ENCODE measurements around the gene WRNIP1.
A peak's percentile ranks its signal among the peaks of the same experiment; 100 is the strongest.
"Not testable (repeated sequence)": the region's sequence is repeated elsewhere in the genome, so short reads cannot be mapped to it uniquely, and the experiment has no call there.

The WRNIP1 gene

DNA sequence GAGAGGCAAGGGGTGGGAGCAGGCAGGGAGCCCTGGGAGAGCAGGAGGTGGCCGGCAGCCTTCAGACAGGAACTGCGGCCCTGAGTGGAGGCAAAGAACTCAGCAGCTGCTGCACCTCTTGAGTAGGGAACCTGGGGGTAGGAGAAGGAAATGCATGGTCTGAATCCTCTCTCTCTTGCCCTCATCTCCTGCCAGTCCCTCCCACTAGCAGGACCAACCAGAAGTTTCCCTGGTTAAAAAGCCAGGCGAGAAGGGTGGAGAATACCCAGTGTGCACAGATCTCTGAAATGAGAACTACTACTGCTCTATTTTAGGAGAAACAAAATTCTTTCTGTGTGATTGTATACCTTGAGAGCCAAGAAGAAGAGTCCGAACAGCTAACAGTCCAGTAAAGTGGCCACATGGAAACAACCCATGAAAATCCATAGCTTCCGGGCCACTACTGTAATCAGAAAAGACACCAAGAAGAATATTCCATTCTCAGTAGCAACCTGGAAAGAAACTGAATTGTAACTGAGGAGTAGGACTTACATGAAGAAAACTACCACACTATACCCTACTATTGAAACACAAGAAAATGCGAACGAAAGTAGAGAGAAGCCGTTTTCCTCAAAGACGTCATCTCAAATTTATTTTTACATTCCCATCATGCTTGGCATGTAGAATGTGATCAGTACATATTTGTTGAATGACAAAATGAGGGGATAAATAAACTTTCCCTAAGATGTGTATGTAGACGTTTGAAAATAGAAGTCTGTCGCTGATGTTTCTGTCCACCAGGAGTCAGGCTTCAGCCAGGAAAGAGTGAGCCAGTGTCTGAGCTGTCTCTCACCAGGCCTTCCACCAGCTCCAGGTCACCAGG, 25.6 kb downstream of the WRNIP1 start:
- peak; percentile 86 for DNase-seq

DNA sequence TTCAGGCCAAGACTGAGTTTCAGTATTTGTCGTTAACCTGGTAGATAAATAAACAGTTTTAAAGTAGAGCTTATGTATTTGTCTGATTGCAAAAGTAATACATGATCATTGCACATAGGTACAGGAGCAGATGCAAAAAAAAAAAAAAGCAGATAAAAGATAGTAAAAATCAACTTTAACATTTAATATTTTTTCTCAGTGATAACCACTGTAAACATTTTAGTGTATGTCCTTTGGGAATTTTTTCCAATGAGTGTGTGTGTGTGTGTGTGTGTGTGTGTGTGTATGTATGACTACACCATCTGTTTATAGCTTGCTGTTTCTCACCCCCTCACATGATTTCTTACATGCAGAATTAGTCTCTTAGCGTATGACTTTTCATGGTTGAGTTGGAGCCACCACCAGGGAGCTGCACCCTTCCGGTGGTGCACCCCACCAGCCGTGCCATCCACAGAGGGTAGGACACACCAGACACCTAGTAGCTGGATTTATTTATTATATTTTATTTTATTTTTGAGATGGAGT, 26.3 kb downstream of the WRNIP1 start:
- DNase-seq = no peak

DNA sequence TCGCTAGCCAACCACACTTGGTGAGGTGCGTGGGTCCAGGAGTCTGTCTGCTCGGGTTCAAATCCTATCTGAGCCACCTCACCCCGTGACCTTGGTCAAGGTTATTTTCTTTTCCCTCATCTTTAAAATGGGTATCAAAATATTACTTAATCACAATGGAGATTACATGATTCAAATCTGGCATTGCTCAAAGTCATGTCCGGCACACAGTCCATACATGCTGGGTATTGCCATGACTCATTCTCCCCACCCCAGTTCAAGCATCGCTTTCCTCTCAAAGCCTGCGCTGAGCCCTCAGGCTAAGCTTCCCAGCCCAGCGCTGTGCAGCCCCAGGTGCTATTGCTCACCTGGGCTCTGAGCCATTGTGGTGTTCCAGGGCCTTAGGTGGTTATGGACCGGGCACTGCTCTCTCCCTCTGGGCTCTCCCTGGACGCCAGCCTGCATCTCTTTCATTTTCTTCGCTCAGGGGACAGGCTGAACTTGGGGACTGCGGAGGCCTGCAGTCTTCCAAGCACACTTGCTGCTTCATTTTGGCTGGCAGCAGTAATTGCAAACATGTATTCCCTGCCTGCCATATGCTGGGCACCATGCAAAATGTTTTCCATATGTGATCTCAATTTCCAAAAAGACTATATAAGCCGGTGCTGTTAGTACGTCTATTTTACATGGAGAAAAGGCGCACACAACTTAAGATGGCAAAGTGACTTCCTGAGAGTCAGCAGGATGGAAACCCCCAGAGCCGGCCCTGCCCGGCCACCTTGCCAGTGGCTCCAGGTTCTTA, 27.3 kb downstream of the WRNIP1 start:
- no peak for DNase-seq

DNA sequence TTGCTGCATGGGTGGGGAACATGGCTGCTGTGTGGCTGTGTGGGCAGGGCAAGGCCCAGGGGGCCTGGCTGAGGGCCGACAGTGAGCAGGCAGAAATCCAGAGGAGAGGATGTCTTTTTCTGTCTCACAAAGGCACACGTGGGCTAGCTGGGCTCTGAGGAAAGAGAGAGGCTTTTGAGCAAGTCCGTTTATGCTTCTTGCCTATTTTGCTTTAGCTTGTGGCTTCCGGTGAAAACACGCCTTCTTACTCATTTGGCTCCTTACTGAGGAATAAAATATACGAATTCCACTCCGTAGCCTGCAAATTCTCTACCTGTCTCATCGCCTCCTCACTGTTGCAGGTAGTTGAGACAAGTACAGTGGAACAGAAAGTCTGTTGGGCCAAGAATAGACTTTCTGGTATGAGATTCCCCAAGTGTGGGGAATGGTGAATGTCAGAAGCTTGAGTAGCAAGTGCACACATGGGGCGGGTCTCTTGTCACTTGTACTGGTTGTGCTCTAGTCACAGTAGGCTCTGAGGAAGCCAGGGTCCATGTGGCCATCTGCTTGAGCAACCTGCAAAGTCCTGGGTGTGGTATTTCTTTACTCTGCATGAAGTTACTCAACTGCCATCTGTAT, 28.4 kb downstream of the WRNIP1 start:
- no peak for DNase-seq

DNA sequence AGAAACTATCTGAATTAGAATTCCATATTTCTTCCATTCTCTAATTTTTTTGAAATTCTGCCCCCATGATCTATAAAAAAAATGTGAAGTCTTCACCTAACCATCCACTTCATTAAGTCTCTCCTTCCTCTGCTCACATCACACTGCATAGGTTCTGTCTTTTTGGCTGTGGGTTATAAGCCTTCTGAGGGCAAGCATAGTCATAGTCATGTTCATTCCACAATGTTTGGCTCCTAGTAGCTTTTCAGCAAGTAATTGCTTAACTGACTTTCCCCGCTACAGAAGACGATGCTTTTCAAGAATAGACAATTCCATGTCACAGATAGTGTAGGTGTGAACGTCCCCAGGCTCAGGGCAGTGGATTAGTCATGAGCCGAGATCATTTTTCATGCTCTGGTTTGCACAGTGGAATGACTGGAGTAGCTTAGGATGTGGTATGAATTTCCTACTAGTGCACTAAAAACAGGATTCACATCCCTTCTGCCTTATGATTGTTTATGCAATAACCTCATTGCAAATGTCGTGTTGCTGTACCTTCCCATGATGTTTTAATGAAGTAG, 29.1 kb downstream of the WRNIP1 start:
- DNase-seq = no peak

DNA sequence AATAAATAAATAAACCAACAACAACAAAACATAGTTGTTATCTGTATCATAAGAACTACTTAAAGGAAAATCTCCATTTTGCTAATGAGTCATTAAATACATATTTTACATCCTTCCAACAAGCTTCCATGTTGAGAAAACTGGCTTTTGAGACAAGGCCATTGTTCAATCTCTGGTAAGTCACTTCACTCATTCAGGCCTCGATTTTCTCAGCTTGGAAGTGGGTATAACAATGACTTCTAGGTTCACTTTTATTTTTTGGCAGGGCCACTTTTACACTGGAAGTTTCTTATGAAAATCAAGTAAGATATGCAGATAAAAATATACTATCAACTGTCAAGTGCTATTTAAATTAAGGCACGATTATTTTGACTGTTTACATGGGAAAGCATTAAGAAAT, 30.0 kb downstream of the WRNIP1 start:
- DNase-seq = no peak

DNA sequence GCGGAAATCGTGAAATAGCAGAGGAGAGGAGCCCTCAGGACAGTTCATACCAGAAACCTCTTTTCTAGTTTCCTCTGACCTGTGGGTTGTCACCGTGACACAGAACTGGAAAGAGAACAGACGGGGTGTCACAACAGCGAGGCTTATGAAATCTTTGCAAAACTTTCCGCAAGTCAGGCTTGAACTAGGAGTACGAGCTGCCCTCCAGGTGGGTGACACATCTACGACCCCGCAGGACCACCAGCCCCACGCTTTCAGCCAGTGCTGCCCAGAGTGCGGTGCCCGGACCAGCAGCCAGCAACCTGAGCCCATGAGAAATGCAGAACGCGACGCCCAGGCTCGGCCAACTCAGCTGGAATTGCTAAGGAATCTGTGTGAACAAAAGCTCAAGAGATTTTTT, 30.8 kb downstream of the WRNIP1 start:
- no peak for DNase-seq

DNA sequence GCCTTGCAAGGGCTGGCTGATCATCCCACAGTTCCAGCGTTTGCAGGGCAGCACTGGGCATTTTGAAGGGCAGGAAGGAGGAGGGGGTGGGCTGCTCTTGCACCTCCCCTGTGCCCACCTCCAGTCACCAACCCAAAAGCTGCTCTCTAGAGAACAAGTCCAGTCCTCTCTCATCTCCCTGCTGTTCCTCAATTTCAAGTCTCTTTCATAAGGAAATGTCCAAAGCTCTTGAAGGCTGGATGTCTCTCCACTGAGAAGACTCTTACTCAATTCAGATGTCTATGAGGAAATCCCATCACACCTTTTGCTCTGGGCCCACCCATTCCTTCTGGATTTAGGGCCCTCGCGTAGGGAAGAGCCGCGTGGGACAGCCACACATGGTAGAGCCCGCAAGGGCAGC, 31.7 kb downstream of the WRNIP1 start:
- no peak for DNase-seq

DNA sequence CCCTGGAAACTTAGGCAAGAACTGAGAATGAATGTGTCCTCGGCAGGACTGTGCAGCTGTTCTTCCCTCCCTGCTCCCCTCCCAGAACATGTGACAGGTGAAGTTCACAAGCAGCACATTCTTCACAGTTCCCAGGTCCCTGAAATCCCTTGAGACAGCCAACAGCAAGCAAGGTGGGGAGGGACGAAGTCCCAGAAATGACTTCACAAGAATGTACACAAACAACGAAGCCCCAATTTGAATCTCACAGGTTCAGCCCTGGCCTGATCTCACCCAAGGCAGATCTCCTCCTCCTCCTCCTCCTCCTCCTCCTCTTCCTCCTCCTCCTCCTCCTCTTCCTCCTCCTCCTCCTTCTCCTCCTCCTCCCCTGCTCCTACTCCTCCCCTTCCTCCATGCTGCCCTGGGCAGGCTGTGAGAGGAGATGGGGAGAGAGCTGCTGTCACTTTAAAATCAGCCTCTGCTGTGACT, 32.4 kb downstream of the WRNIP1 start:
- DNase-seq = no peak

DNA sequence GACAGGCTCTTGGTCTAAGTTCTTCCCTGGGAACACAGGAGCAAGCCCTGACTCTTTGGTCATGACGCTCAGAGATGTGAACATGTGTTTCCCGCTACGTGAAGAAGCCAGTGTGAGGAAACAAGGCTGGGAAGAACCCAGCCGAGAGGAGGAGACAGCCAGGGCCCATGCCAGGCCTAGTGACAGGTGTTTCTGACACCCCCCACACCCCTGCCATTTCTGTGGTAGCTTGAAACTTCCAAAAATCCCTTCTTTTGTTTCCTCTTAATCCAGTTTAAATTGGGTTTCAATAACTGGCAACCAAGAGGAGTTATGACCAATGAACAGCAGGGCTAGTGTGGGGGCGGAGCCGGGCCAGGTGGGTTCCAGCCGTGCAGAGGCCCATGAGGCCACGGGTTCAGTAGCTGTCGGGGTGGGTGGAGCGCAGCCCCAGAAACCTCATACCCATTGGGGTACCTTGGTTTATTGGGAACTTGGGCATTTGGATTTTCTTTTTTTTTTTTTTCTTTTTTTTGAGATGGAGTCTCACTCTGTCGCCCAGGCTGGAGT, 33.5 kb downstream of the WRNIP1 start:
- DNase-seq = no peak

DNA sequence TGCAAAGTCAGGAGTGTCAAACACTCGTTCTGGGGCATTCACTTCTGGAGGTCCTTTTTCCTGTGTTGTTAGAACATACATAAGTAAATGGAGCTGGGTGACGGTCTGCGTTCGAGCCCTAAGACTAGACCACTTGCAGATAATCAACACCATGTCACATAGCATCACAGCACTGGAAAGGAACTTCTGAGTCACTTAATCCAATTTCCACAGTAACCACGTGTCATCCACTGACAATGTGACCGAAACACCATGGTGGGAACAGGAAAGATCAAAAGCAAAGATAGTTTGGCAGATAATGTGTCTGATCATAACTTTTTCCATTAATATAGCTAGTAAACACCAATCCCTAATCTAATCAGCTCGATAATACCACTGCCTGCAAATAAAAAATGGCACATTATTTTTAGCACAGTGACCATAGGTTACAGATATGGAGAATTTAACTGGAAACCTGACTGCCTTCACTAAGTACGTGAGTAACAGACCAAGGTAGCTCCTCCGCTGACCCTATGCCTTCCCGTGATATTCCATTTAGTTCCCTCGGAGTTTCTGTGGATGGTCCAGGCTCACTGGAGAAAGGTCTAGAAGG, 34.8 kb downstream of the WRNIP1 start:
- no peak for DNase-seq

DNA sequence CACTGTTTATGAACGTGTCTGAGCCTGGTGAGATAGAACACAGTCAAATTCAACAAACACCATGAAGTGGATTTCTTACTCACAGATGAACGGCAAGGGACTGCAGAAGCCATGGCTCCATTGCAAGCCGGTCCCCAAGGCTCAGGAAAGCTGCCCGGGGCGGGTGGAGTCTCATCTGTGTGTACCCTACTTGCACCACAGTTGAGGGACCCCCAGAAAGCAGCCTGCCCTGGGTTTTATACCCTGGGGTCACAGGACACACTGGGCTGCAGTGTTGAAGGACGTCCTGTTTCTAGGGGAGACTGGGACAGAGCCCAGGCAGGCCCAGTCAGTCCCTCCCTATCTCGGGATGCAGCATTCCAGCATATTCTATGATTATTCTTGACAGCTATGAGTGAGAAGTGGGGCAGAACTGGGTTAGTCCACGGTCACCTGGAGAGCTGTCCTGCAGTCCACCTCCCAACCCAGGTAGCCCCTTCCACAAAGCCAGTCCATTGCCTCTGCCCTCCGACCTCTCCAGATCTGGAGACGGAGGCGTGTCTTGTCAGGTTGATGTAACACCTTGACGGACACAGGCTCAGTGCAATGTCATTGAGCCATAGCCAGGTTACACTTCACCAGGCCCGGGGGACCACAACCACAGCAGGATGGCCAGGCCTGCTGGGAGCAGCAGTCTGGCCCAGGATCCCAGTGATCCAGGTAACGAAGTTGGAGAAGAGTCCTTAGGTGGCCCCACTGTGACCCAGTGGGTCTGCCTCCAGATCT, 35.5 kb downstream of the WRNIP1 start:
- DNase-seq = no peak

DNA sequence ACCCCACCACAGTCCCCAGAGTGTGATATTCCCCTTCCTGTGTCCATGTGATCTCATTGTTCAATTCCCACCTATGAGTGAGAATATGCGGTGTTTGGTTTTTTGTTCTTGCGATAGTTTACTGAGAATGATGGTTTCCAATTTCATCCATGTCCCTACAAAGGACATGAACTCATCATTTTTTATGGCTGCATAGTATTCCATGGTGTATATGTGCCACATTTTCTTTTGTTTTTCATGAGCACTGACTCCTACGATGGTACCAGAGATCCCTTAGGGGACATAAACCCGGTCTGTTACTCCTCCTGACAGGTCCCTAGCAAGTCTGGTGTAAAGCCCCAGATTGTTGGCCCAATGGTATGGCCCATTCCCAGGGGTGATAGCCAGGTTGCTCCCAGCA, 36.5 kb downstream of the WRNIP1 start:
- DNase-seq = not testable (repeated sequence)

DNA sequence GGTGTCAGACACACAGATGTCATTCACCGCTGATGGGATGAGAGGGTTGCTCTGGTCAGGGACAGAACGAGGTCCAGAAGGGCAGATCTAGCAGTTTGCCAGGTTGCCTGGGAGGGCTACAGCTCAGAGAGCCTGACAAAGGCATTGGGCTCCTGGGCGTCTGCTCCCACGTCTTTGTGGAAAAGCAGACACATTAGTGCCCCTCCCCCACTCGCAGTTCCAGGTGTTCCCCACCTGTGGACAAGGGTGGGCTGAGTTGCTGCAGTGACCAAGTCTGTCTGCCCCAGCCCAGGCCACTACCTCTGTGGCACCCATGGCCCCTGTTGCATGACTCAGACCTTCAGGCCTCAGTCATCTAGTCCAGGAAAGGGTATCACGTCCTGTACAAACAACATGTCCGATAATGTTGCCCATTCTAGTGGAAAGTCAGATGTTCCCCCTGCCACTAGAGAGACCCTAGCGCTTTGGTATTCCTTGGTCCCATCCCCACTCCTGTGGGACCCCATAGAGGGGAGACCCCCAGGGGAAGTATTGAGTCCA, 37.4 kb downstream of the WRNIP1 start:
- DNase-seq = no peak

DNA sequence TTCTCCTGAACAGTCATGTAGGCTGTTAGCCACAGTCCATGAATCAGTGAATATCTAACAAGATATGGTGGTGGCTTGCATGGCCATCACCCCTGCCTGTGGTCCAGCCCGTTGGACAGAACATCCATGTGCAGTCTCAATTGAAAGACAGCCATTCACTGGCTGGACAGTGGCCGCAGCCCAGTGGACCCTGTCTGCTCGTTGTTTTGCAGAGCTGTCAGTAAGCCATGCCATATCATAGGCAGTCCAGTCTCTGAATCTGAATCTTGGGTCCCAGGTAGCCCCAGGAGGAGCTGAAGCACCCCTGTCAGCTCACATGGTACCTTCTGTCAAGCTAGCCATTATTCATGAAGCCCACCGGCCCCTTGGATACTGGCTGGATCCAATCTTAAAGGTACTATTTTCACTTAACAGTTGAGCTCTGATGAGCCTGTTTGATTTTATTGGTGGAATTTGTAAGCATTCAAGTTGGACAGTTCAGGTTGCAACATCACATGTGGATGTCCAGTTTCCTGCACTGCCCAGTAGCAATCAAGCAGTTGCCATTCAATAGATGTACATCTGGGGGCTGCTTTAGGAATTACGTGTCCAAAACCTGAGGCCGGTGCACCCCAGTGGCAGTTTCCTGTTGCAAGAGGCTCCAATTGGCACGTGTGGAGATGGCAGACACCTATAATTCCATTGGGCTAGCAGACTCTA, 38.7 kb downstream of the WRNIP1 start:
- DNase-seq = no peak

DNA sequence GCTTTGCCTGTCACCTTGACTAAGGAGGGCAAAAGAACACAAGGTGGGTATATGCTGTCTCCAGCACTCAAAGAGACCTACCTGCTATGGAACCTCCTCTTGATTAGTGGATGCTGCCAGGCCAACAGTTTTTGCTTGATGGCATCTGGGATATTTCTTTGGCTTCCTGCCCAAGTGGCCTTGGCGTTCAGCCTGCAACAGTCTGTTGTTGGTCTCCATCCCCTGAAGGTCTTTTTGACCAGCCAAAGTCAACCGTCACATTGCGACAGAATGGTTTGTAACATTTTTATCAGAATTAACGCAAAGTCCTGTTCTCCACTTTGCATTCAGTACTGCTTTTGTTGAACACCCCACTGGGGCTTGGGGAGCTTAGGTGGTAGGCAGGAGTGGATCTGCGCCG, 39.3 kb downstream of the WRNIP1 start:
- DNase-seq = no peak

DNA sequence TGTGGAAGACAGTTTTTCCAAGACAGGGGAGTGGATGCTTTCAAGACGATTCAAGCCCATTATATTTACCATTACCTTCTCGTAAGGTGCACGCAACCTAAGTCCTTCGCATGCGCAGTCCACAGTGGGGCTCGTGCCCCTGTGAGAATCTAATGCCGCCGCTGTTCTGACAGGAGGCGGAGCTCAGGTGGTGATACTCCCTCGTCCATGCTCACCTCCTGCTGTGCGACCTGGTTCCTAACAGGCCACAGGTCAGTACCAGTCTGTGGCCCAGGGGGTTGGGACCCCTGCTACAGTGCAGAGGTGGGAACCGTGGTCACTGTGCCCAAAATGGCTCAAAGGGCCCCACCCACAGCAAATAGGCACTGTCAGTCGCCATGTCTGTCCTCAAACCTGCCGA, 39.8 kb downstream of the WRNIP1 start:
- no peak for DNase-seq

DNA sequence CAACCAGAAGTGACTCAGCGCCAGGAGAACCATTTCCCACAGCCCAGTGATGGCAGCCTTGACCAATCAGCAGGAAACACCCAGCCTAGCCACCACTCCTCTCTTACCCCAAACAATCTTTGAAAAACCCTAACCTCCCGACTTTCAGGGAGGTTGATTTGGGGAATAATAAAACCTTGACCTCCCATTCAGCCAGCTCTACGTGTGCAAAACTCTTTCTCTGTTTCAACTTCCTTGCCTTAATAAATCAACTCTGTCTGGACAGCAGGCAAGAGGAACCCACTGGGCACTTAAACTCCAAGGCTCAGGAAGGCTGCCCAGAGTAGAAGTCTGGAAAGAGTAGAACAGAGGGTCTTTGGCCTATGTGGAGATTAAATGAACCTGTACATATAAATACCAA, 41.5 kb downstream of the WRNIP1 start:
- no peak for DNase-seq

DNA sequence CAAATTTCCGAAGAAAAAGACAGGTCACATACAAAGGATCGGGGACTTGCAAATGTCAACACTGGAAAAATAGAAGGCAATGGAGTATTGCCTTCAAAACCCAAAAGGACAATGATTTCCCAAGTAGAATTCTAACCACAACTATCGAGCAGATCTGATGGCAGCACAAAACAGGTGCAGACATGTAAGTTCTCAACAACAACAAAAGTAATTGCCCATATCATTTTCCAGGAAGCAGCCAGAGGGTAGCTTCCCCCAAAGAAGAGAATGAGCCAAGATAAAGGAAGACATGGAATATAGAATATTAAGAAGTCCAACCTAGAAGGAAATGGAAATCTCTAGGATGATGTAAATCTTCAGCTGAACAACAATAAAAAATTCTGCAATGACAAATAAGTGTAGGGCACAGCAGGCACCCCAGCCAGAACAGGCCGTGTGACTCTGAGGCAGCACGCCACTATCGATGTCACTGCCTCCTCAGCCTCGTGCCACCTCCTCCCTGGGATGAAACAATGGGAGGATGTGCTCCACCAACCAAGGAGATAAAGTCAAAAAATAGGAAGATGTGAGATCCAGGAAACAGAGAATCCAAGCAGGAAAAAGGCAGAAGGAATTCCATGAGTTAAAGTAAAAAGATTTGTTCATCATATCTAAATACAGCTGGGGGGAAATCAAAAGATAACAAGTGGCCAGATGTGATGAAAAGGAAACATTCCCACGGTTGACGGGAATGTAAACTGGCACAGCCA, 42.3 kb downstream of the WRNIP1 start:
- no peak for DNase-seq

DNA sequence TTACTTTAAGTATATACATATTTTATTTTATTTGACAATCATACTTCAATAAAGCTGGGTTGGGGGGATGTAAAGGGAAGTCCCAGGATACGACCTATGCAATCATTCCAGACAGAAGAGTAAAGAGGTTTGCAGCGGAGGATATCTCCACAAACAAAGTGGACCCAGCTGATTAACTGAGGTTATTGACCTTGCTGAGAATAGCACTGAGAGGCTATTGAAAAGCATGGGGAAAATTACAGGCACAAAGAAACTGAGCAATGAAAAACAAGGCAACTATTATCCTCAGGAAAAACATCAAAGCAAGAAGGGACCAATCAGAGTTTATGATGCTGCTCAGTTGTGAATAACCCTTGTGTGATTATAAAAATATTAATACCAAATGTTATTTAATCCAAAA, 43.8 kb downstream of the WRNIP1 start:
- DNase-seq = no peak
